ENCODE measurements around the gene DHRSX.
"Not testable (repeated sequence)": the region's sequence is repeated elsewhere in the genome, so short reads cannot be mapped to it uniquely, and the experiment has no call there.

Gene DHRSX

DNA sequence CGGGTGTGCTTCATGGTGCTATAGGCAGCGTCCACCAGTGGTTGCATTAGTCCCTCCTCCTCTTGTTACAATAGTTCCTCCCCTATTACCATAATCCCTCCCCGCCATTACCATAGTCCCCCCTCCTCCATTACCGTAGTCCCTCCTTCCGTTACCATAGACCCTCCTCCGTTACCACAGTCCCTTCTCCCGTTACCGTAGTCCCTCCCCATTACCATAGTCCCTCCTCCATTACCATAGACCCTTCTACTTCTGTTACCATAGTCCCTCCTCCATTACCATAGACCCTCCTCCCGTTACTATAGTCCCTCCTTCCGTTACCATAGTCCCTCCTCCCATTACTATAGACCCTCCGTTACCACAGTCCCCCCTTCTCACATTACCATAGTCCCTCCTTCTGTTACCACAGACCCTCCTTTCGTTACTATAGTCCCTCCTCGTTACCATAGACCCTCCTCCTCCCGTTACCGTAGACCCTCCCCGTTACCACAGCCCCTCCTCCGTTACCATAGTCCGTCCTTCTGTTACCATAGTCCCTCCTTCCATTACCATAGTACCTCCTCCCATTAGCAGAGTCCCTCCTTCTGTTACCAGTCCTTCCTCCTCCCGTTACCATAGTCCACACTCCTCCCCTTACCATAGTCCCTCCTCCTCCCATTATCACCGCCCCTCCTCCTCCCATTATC lies 129.6 kb downstream of the DHRSX start:
- Mint-ChIP-seq H3K9me3 (no peaks in the 10 kb centered on the region), H3K4me1 (ENCODE audit: low read depth) (no peaks in the 10 kb centered on the region), H3K27me3 (ENCODE audit: low read depth) (no peaks in the 10 kb centered on the region), H3K27ac (no peak overlapping the region), H3K4me3 (no peak overlapping the region), H3K36me3 (ENCODE audit: low read depth) (no peaks in the 10 kb centered on the region)
- no peak for DNase-seq (ENCODE audit: low spot score)

DNA sequence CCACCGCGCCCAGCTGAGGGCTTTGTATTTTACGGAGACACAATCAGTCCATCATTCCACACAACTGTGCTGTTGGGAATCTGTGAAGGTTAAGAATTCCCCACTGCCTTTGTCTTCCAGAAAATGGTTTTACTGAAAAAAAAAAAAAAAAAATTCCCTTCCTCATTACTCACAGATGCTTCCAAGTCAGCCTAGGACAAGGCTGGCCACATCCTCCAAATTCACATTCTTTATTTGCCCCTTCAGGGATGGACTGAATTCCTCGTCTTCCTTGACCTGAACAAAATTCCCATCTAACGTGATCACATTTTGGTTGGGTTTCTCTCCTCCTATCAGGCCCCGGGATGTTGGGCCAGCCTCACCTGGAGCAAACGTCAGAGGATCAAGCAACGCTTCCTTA lies 130.3 kb downstream of the DHRSX start:
- no peaks in the 10 kb centered on the region for H3K27me3 Mint-ChIP-seq (ENCODE audit: low read depth)
- peaks cover 3% of the 10 kb centered on the region for H3K36me3 Mint-ChIP-seq (ENCODE audit: low read depth)
- no peak overlapping the region for H3K4me3 Mint-ChIP-seq
- no peak for DNase-seq (ENCODE audit: low spot score)
- H3K27ac Mint-ChIP-seq = no peak overlapping the region
- no peaks in the 10 kb centered on the region for H3K9me3 Mint-ChIP-seq
- no peaks in the 10 kb centered on the region for H3K4me1 Mint-ChIP-seq (ENCODE audit: low read depth)

DNA sequence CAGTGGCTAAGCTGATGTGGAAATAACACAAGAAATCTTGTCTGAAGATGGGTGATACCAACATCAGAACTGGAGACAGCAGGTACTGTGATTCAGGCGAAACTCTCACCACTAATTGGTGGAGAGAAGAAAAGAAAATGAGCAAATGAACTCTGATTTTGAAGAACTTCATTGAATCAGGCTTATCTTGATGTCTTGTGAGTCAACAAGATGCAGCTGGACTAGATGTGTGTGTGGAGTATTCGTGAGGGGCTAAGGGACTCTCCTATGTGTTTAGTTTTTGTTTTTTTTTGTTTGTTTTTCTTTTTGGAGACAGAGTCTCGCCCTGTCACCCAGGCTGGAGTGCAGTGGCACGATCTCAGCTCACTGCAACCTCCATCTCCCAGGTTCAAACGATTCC lies 131.6 kb downstream of the DHRSX start:
- Mint-ChIP-seq H3K27me3 (ENCODE audit: low read depth) (no peaks in the 10 kb centered on the region), H3K9me3 (peaks cover 8% of the 10 kb centered on the region), H3K4me3 (no peak overlapping the region), H3K4me1 (ENCODE audit: low read depth) (no peaks in the 10 kb centered on the region), H3K36me3 (ENCODE audit: low read depth) (peaks cover 4% of the 10 kb centered on the region), H3K27ac (no peak overlapping the region)
- no peak for DNase-seq (ENCODE audit: low spot score)

DNA sequence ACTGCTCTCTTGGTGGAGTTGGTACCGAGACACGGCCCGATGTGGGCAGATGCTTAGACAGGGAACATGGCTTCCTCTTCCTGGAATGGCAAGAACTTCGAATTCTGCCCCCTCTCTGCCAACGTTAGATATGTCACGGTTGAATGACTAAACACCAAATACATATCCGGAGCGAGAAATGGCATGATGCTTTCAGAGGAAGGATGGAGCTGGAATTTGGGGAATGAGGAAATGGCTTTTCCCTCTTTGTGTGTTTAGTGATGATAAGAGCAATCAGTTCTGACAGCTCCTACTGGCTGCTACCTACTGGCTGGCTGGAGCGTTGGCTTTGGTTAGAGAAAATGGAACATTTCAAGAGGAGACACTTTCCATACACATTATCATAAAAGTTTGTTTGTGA lies 140.0 kb downstream of the DHRSX start:
- Mint-ChIP-seq H3K27ac (no peak overlapping the region), H3K27me3 (ENCODE audit: low read depth) (no peaks in the 10 kb centered on the region), H3K36me3 (ENCODE audit: low read depth) (peaks cover 9% of the 10 kb centered on the region), H3K4me3 (no peak overlapping the region), H3K9me3 (peaks cover 36% of the 10 kb centered on the region), H3K4me1 (ENCODE audit: low read depth) (no peaks in the 10 kb centered on the region)
- DNase-seq (ENCODE audit: low spot score) = no peak

DNA sequence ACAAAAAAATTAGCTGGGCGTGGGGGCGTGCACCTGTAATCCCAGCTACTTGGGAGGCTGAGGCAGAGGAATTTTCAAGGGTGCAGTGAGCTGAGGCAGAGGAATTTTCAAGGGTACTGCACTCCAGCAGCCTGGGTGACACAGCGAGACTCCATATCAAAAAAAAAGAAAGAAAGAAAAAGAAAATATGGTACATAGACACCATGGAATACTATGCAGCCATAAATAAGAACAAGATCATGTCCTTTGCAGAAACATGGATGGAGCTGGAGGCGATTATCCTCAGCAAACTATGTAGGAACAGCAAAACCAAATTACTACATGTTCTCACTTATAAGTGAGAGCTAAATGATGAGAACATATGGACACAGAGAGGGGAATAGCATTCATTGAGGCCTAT lies 141.3 kb downstream of the DHRSX start:
- H3K27me3 Mint-ChIP-seq (ENCODE audit: low read depth); H3K27ac Mint-ChIP-seq; H3K4me1 Mint-ChIP-seq (ENCODE audit: low read depth); DNase-seq (ENCODE audit: low spot score); H3K4me3 Mint-ChIP-seq: not testable (repeated sequence)
- Mint-ChIP-seq H3K36me3 (ENCODE audit: low read depth) (peaks cover 12% of the 10 kb centered on the region), H3K9me3 (peaks cover 31% of the 10 kb centered on the region)

DNA sequence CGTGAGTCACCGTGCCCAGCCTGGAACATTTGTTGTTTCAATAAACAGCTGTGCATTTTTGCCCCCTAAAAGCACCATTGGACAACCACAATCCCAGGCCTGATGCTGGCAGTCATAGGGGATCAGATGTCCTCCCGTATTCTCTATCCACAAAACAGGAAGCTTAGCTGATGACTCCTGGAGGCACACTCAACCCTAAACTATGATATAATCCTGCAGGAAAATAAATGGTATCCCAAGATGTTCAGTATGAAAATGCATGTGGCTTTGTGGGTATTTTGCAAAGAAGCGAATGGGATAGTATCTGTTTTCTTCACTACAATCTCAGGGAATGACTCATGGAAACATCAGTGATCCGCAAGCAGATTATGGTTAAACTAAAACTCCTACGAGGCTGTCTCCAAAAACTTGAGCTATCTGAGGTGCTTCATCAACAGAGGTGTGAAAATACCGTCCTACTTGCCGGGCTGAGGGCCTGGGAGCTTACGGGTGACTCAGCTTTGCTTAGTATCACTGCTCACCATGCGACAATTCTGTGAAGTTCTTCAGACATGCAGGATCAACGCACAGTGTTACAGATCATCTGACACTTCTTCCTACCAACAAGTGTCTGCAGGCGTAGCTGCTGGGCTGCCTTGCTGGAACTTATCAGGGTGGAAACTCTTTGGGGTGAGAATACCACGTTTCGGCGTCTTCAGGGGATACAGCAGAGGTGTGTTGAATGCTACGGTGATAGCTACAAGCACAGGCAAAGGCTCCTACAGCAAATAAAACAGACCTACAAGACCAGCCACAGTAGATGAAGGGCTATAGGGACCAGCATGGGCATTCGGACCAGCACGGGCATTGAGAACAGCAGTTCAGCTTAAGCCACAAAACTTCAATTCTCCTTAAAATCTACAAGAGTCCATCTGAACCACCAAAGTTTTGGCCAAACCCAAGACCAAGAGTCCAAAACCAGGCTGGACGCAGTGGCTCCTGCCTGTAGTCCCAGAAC lies 148.5 kb downstream of the DHRSX start:
- DNase-seq (ENCODE audit: low spot score) = peak; percentile 28
- Mint-ChIP-seq H3K9me3 (peaks cover 7% of the 10 kb centered on the region), H3K36me3 (ENCODE audit: low read depth) (peaks cover 5% of the 10 kb centered on the region), H3K4me1 (ENCODE audit: low read depth) (no peaks in the 10 kb centered on the region), H3K4me3 (no peak overlapping the region), H3K27ac (no peak overlapping the region), H3K27me3 (ENCODE audit: low read depth) (no peaks in the 10 kb centered on the region)

DNA sequence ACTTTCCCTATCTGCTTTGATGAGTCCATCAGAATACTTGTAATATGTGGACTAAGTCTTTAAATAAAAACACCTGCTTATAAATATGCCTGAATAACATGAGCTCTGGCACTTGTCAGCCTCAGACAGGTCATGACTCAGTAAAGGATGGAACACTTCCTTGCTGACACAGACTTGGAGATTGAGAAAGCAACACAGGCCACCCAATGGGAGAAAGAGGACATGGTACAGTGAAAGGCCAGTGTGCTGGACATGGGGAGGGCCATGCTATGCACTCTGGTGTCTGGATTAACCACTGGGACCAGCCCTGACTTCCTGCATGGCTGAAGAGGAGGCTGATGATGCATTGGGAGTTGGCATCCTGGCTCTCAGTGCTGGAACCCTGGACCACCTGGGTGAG lies 149.5 kb downstream of the DHRSX start:
- DNase-seq (ENCODE audit: low spot score) = no peak
- H3K9me3 Mint-ChIP-seq = peaks cover 16% of the 10 kb centered on the region
- no peaks in the 10 kb centered on the region for H3K4me1 Mint-ChIP-seq (ENCODE audit: low read depth)
- H3K27ac Mint-ChIP-seq = no peak overlapping the region
- H3K4me3 Mint-ChIP-seq = no peak overlapping the region
- H3K27me3 Mint-ChIP-seq (ENCODE audit: low read depth) = no peaks in the 10 kb centered on the region
- peaks cover 9% of the 10 kb centered on the region for H3K36me3 Mint-ChIP-seq (ENCODE audit: low read depth)

DNA sequence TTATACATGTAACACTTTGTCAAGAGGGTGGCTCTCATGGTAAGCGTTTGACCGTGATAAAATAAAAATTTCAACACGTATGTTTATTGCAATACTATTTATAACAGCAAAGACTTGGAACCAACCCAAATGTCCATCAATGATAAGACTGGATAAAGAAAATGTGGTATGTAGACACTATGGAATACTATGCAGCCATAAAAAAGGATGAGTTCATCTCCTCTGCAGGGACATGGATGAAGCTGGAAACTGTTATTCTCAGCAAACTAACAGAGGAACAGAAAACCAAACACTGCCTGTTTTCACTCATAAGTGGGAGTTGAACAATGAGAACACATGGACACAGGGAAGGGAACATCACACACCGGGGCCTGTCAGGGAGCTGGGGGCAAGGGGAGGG lies 150.1 kb downstream of the DHRSX start:
- DNase-seq (ENCODE audit: low spot score); H3K4me3 Mint-ChIP-seq; H3K27me3 Mint-ChIP-seq (ENCODE audit: low read depth); H3K27ac Mint-ChIP-seq; H3K4me1 Mint-ChIP-seq (ENCODE audit: low read depth); H3K36me3 Mint-ChIP-seq (ENCODE audit: low read depth): not testable (repeated sequence)
- peaks cover 22% of the 10 kb centered on the region for H3K9me3 Mint-ChIP-seq

DNA sequence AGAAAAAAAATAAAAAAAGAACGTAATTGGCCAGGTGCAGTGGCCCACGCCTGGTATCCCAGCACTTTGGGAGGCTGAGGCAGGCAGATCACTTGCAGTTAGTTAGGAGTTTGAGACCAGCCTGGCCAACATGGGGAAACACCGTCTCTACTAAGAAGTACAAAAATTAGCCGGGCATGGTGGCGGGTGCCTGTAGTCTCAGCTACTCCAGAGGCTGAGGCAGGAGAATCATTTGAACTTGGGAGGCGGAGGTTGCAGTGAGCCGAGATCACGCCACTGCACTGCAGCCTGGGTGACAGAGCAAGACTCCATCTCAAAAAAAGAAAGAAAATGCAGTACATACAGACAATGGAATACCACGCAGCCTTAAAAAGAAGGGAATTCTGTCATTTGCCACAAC lies 150.7 kb downstream of the DHRSX start:
- H3K36me3 Mint-ChIP-seq (ENCODE audit: low read depth) = peaks cover 14% of the 10 kb centered on the region

DNA sequence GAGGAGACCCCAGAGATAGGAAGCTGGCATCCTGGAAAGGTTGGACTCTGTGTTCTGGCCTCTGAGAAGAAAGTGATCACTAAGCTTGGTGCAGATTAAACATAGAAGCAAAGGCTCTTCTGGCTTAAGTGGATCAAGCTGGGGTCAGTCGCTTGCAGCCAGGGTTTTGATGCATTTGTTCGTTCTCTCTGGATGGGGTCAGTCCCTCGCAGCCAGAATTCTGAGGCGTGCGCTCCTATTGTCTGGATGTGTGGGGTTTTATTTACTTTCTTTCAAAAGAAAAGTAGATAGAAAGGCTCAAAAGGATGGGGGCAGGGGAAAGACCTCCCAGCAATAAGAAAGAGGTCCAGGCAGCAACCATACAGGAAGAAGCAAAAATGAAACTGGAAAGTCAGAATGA lies 152.6 kb downstream of the DHRSX start:
- no peaks in the 10 kb centered on the region for H3K27me3 Mint-ChIP-seq (ENCODE audit: low read depth)
- H3K36me3 Mint-ChIP-seq (ENCODE audit: low read depth) = peaks cover 13% of the 10 kb centered on the region
- no peak overlapping the region for H3K27ac Mint-ChIP-seq
- H3K9me3 Mint-ChIP-seq = peaks cover 33% of the 10 kb centered on the region
- H3K4me3 Mint-ChIP-seq = no peak overlapping the region
- DNase-seq (ENCODE audit: low spot score) = no peak
- H3K4me1 Mint-ChIP-seq (ENCODE audit: low read depth) = no peaks in the 10 kb centered on the region

More for the DNA sequence above, 150.7 kb downstream of the DHRSX start:
- not testable (repeated sequence) for H3K4me3 Mint-ChIP-seq; H3K27ac Mint-ChIP-seq; H3K4me1 Mint-ChIP-seq (ENCODE audit: low read depth); DNase-seq (ENCODE audit: low spot score); H3K27me3 Mint-ChIP-seq (ENCODE audit: low read depth)
- H3K9me3 Mint-ChIP-seq = peaks cover 24% of the 10 kb centered on the region

DNA sequence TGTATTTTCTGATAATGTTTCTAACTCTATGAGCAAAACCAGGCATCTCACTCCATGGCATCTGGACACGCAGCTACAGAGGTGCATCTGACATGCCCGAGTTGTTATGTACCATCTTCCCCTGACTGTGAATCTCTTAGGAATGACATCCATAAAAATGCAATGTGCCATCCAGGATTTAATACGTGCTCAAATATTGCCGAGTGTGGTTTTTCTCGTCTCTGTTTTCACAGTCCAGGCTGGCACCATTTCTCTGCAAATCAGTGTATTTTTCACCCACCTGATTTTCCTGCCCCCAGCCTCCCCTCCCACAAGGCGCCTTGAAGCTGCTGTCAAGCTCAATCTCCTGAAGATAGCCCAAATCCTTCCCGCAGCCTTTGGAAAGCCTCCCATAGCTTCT lies 154.6 kb downstream of the DHRSX start:
- peaks cover 20% of the 10 kb centered on the region for H3K36me3 Mint-ChIP-seq (ENCODE audit: low read depth)
- no peaks in the 10 kb centered on the region for H3K27me3 Mint-ChIP-seq (ENCODE audit: low read depth)
- no peak for DNase-seq (ENCODE audit: low spot score)
- no peak overlapping the region for H3K4me3 Mint-ChIP-seq
- H3K27ac Mint-ChIP-seq = no peak overlapping the region
- peaks cover 42% of the 10 kb centered on the region for H3K9me3 Mint-ChIP-seq
- no peaks in the 10 kb centered on the region for H3K4me1 Mint-ChIP-seq (ENCODE audit: low read depth)

DNA sequence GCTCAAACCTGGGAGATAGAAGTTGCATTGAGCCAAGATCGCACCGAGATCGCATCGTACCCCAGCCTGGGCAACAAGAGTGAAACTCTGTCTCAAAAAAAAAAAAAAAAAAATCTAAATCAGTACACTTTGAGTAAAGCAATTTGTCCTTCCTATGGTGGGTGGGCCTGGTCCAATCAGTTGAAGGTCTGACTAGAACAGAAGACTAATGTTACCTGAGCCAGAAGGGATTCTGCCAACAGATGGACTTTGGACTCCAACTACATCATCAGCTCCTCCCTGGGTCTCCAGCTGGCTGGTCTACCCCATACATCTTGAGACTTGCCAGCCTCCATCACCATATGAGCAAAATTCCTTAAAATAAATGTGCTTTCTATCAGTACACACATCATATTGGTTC lies 155.2 kb downstream of the DHRSX start:
- no peak for DNase-seq (ENCODE audit: low spot score)
- Mint-ChIP-seq H3K9me3 (peaks cover 41% of the 10 kb centered on the region), H3K27ac (no peak overlapping the region), H3K36me3 (ENCODE audit: low read depth) (peaks cover 22% of the 10 kb centered on the region), H3K4me1 (ENCODE audit: low read depth) (no peaks in the 10 kb centered on the region), H3K27me3 (ENCODE audit: low read depth) (no peaks in the 10 kb centered on the region), H3K4me3 (no peak overlapping the region)

DNA sequence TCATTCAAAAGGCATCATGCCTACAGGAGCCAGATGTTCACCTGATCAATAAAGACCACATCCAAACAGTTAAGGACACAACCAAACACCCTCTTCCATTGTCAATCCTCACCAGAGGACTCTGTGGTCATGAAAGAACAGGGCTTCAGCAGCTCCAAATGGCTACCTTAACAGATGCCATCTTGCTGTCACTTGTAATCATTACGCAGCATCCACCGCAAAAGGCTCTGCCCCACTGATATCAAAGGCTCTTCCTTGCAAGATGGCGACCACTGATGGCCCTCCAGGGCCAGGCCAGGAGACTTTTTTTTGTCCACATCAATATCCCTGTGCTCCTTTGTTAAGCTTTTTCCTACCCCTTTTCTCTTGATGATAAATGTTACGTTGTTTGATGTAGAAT lies 157.4 kb downstream of the DHRSX start:
- Mint-ChIP-seq H3K27me3 (ENCODE audit: low read depth) (no peaks in the 10 kb centered on the region), H3K27ac (no peak overlapping the region), H3K36me3 (ENCODE audit: low read depth) (peaks cover 30% of the 10 kb centered on the region), H3K4me1 (ENCODE audit: low read depth) (no peaks in the 10 kb centered on the region), H3K9me3 (peaks cover 57% of the 10 kb centered on the region), H3K4me3 (no peak overlapping the region)
- no peak for DNase-seq (ENCODE audit: low spot score)

DNA sequence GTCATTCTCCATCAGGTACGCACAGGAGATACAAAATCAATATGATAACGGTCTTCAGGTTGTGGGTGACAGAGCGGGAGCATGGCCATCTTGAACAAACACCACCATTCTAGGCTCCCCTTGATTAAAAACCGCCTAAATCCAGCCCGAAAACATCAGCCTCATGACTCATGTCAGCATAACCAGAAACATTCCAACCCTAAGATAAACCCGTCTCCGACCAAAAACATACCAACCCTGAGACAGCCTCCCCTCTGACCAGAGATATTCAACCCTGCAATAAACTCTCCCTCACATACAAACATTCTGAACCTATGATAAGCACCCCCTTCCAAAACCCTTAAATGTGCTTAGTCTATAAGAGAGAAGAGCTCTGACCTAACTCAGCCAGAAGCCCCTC lies 157.9 kb downstream of the DHRSX start:
- Mint-ChIP-seq H3K4me1 (ENCODE audit: low read depth) (no peaks in the 10 kb centered on the region), H3K36me3 (ENCODE audit: low read depth) (peaks cover 30% of the 10 kb centered on the region), H3K27me3 (ENCODE audit: low read depth) (no peaks in the 10 kb centered on the region), H3K9me3 (peaks cover 59% of the 10 kb centered on the region), H3K4me3 (no peak overlapping the region), H3K27ac (no peak overlapping the region)
- no peak for DNase-seq (ENCODE audit: low spot score)

All from T-helper 2 cell treated with Interferon-gamma antibody and Interleukin-4, amounts not matched to agents 5 μg/mL and 100 μg/mL, for 36 hours (primary cell).